Kidney (tissue), 14 donors: Measurements from ENCODE around the gene RABGGTA. TPM values are rescaled to one million over a fixed set of nuclear protein-coding genes. Genes with fewer than 3 reads are reported as not detected.

ENCODE experiments used
- DNase-seq, 5 donors: peaks; one replicate each; pipeline ENCODE4 v3.0.0-alpha.2; 2013 to 2020
- FAIRE-seq: peaks from 2 replicates; lab custom pipeline; 2012; peaks lifted over from hg19 to GRCh38; lab: Jason Lieb, UNC
- H3K27ac ChIP-seq, 2 donors: one replicate each; pipeline ENCODE4 v1.7.0; 2013; ENCODE audit warnings: low read depth in 2 of 2, low read length in 2 of 2, inconsistent platforms in 1 of 2
- H3K27me3 ChIP-seq: one replicate; pipeline ENCODE4 v1.7.1; 2013; ENCODE audit warnings: low read length, inconsistent platforms; ENCODE audit not compliant: control insufficient read depth, insufficient read depth
- H3K36me3 ChIP-seq, 3 donors: one replicate each; pipeline versions ENCODE4 v1.7.0 to v1.7.1; 2013; ENCODE audit warnings: low read length in 3 of 3, control low read depth in 1 of 3, inconsistent platforms in 1 of 3; ENCODE audit not compliant: insufficient read depth in 3 of 3, control insufficient read depth in 2 of 3
- H3K4me1 ChIP-seq, 3 donors: one replicate each; pipeline versions ENCODE4 v1.7.0 to v1.7.1; 2013; ENCODE audit warnings: low read length in 3 of 3, inconsistent platforms in 1 of 3, low read depth in 1 of 3; ENCODE audit not compliant: control insufficient read depth in 2 of 3, insufficient read depth in 2 of 3
- H3K4me3 ChIP-seq, 3 donors: one replicate each; pipeline versions ENCODE4 v1.7.0 to v1.8.1; 2013; ENCODE audit warnings: low read length in 3 of 3, control low read depth in 1 of 3, inconsistent platforms in 1 of 3
- H3K9ac ChIP-seq, 3 donors: one replicate each; pipeline versions ENCODE4 v1.7.0 to v1.7.1; 2013; ENCODE audit warnings: low read length in 3 of 3, control low read depth in 1 of 3, inconsistent platforms in 1 of 3
- H3K9me3 ChIP-seq, 3 donors: one replicate each; pipeline versions ENCODE4 v1.7.0 to v1.7.1; 2013; ENCODE audit warnings: low read length in 3 of 3, control low read depth in 1 of 3, inconsistent platforms in 1 of 3; ENCODE audit not compliant: control insufficient read depth in 2 of 3, insufficient read depth in 1 of 3
- intact Hi-C: fragments of 100-400 bp; cut with DNase I; formaldehyde crosslinking; loops from one replicate; pipeline ENCODE4 v1.11.1; 2022
- polyA plus RNA-seq: library from polyadenylated mRNA; stranded (reverse); fragments of 350-450 nt; fragmentation: Illumina TruSeq; extraction: RNeasy Lipid Tissue Mini Kit (QIAGEN cat#74804); gene quantifications from one replicate; pipeline ENCODE4 v1.2.3, GENCODE V29; 2014; ENCODE audit warnings: low read depth, low replicate concordance; ENCODE audit not compliant: insufficient read depth
- total RNA-seq: library from RNA; stranded (reverse); fragmentation: NEBNext Ultra II Directional; extraction: Animal tissue kit (Norgen Biotek cat#: 25700); gene quantifications from one replicate; pipeline ENCODE4 v1.2.1, GENCODE V29; 2021
- TF ChIP-seq, protein P1 (sequence below): IDR thresholded peaks from 3 replicates; pipeline ENCODE4 v1.5.1; 2012; ENCODE audit warnings: mild to moderate bottlenecking, moderate library complexity, borderline replicate concordance; ENCODE audit not compliant: insufficient read depth; ENCODE audit errors: extremely low read depth
- donor health status: control.
- donor health status: control.
- donor health status: control.
- donor health status: control.
- donor health status: control.
- donor health status: DM: yes; HTN: yes; CAD: no.
- donor health status: Normal renal cell carcinoma (clear cell type).

RABGGTA gene
- total and polyA plus RNA-seq, 2 donors from 2014 or later = 25.8 to 33.9 TPM

GRCh38 chr14:24263848-24264247 is 7.5 kb downstream of the RABGGTA start:
- FAIRE-seq (no peak), DNase-seq (no peak)
- intact Hi-C loops = no loop called here
- H3K4me1 ChIP-seq = peaks cover 0 to 3% (median 0%) of the 10 kb centered on the region in 3 donors
- no peak overlapping the region for H3K4me3 ChIP-seq
- H3K36me3 ChIP-seq = peaks cover 0 to 7% (median 7%) of the 10 kb centered on the region in 3 donors
- TF ChIP-seq, protein P1, sequence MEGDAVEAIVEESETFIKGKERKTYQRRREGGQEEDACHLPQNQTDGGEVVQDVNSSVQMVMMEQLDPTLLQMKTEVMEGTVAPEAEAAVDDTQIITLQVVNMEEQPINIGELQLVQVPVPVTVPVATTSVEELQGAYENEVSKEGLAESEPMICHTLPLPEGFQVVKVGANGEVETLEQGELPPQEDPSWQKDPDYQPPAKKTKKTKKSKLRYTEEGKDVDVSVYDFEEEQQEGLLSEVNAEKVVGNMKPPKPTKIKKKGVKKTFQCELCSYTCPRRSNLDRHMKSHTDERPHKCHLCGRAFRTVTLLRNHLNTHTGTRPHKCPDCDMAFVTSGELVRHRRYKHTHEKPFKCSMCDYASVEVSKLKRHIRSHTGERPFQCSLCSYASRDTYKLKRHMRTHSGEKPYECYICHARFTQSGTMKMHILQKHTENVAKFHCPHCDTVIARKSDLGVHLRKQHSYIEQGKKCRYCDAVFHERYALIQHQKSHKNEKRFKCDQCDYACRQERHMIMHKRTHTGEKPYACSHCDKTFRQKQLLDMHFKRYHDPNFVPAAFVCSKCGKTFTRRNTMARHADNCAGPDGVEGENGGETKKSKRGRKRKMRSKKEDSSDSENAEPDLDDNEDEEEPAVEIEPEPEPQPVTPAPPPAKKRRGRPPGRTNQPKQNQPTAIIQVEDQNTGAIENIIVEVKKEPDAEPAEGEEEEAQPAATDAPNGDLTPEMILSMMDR = no peak
- no peaks in the 10 kb centered on the region for H3K9me3 ChIP-seq
- H3K27me3 ChIP-seq = no peaks in the 10 kb centered on the region
- no peak overlapping the region for H3K9ac ChIP-seq
- no peak overlapping the region for H3K27ac ChIP-seq

DNA sequence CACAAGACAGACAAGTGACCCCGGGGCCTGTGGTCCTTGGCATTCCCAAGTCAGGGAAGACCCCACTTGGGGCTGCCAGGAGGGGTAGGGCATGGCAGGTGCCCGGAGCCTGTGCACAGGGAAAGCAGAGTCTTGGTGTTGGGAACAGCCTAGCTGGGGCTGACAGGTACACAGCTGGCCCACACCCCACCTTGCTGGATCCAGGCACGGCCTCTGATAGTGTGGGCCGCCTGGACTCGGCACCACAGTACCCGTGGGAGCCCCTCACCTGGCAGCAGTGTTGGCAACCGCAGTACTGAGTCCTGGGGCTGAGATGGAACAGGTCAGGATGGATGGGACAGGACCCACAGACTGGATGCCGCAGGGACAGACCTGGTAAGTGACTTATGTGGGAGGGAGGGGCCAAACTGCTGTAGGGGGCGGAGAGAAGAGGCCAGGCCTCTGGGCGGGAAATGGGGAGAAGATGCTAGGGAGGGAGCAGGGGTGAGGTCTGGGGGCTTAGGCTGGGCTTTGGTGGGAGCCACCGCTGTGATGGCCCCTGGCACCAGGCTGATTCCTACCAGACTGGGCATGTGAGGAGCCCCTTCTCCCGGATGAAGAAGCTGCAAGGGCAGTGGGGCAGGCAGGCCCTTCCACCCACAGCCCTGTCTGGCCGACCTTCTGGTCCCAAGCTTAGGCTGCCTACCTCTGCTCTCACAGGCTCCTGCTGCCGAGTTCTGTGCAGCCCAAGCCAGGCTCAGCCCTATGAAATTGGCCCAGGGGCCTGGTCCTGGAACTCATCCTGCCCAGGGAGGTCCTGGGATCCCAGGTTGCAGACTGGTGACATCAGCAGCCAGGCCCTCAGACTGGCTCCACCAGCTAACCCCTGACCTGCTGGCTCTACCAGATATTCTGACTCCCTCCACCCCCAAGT is 8.3 kb downstream of the RABGGTA start, which contains the start of gene TGM1:
TSS of gene TGM1 (minus strand) at position 357 of the 913 bp plus-strand sequence. CDS start 825 bp downstream, outside the sequence.
- DNase-seq (peak in 1 of 5 donors; percentile 54), FAIRE-seq (no peak)
- Histone ChIP-seq H3K4me3 (no peak within 1 kb of the TSS), H3K9me3 (no peaks in the 10 kb centered on the region), H3K27ac (no peak within 1 kb of the TSS), H3K27me3 (no peaks in the 10 kb centered on the region), H3K9ac (no peak within 1 kb of the TSS), H3K4me1 (peaks cover 0 to 3% (median 0%) of the 10 kb centered on the region in 3 donors), H3K36me3 (peaks cover 0 to 7% (median 7%) of the 10 kb centered on the region in 3 donors)
- intact Hi-C loops = no loop called here
- TF ChIP-seq, protein P1 = no peak

DNA sequence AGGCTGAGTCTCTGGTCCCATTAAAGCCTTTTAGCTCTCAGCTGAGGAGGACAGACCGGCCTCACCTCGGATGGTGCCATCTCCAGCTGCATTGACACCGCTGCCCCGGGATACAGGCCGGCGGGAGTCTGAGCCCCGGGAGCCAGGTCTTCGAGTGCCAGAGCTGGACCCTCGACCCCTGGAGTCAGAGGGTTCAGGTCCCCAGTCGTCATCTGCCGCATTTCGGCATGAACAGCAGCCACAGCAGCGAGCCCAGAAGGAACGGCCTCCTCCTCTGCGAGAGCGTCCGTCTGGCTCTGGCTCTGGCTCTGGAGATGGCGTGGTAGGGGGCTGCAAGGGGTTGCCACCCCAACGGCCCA is 9.4 kb downstream of the RABGGTA start:
- TF ChIP-seq, protein P1 = no peak
- H3K4me3 ChIP-seq = no peak overlapping the region
- DNase-seq (peak in 1 of 5 donors; percentile 68), FAIRE-seq (no peak)
- H3K4me1 ChIP-seq = peaks cover 0 to 3% (median 0%) of the 10 kb centered on the region in 3 donors
- no peaks in the 10 kb centered on the region for H3K27me3 ChIP-seq
- no peak overlapping the region for H3K27ac ChIP-seq
- intact Hi-C loops = no loop called here
- no peak overlapping the region for H3K9ac ChIP-seq
- peaks cover 0 to 4% (median 1%) of the 10 kb centered on the region in 3 donors for H3K36me3 ChIP-seq
- H3K9me3 ChIP-seq = no peaks in the 10 kb centered on the region
